Measurements from ENCODE around the gene CEP128.

CEP128 gene

GRCh38 chr14:80981673-80982072 lies 40.1 kb upstream of the CEP128 start:
- H3K27me3 ChIP-seq (ENCODE audit: insufficient read depth, low read depth, severe bottlenecking), result no peaks in the 10 kb centered on the region
- H3K36me3 ChIP-seq, result no peaks in the 10 kb centered on the region
- DNase-seq, result no peak
- TF ChIP-seq, protein P1, sequence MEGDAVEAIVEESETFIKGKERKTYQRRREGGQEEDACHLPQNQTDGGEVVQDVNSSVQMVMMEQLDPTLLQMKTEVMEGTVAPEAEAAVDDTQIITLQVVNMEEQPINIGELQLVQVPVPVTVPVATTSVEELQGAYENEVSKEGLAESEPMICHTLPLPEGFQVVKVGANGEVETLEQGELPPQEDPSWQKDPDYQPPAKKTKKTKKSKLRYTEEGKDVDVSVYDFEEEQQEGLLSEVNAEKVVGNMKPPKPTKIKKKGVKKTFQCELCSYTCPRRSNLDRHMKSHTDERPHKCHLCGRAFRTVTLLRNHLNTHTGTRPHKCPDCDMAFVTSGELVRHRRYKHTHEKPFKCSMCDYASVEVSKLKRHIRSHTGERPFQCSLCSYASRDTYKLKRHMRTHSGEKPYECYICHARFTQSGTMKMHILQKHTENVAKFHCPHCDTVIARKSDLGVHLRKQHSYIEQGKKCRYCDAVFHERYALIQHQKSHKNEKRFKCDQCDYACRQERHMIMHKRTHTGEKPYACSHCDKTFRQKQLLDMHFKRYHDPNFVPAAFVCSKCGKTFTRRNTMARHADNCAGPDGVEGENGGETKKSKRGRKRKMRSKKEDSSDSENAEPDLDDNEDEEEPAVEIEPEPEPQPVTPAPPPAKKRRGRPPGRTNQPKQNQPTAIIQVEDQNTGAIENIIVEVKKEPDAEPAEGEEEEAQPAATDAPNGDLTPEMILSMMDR (IDR thresholded peaks at IDR 0.05; ENCODE audit: low read depth, low read length), result no peak
- no peak overlapping the region for H3K27ac ChIP-seq
- no peaks in the 10 kb centered on the region for H3K9me3 ChIP-seq (ENCODE audit: severe bottlenecking)
- no peak overlapping the region for H3K4me3 ChIP-seq (ENCODE audit: low read depth, low read length)

DNA sequence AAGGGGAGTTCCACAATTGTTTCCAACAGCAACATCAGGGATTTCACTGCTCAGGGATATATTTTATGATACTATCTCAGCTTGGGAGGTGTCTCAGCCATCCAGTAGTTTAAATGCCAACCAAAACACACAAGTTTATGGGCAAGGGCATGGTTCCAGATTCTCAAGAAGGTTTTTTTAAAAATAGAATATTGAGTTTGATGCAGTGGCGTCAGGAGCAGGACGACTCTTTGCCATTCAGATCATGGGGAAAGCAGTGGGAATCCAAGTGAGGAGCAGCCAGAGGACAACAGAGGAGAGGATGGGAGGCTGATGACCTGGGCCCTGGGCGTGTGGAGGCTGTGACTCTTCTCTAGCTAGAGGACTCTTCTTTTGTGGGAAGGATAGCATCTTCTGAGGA lies 39.6 kb upstream of the CEP128 start:
- no peak for DNase-seq
- Histone ChIP-seq H3K36me3 (no peaks in the 10 kb centered on the region), H3K4me3 (ENCODE audit: low read depth, low read length) (no peak overlapping the region), H3K9me3 (ENCODE audit: severe bottlenecking) (no peaks in the 10 kb centered on the region), H3K27me3 (ENCODE audit: insufficient read depth, low read depth, severe bottlenecking) (no peaks in the 10 kb centered on the region), H3K27ac (no peak overlapping the region)
- TF ChIP-seq, protein P1 (IDR thresholded peaks at IDR 0.05; ENCODE audit: low read depth, low read length), result no peak

- DNase-seq, result no peak
- H3K36me3 ChIP-seq, result no peaks in the 10 kb centered on the region
- no peaks in the 10 kb centered on the region for H3K27me3 ChIP-seq (ENCODE audit: insufficient read depth, low read depth, severe bottlenecking)
- H3K9me3 ChIP-seq (ENCODE audit: severe bottlenecking), result no peaks in the 10 kb centered on the region
- H3K27ac ChIP-seq, result no peak overlapping the region
- TF ChIP-seq, protein P1 (IDR thresholded peaks at IDR 0.05; ENCODE audit: low read depth, low read length), result no peak
- no peak overlapping the region for H3K4me3 ChIP-seq (ENCODE audit: low read depth, low read length)
These were observed 38.4 kb upstream of the CEP128 start for GRCh38 chr14:80979951-80980350.

- H3K36me3 ChIP-seq, result no peaks in the 10 kb centered on the region
- no peak overlapping the region for H3K4me3 ChIP-seq (ENCODE audit: low read depth, low read length)
- H3K9me3 ChIP-seq (ENCODE audit: severe bottlenecking), result no peaks in the 10 kb centered on the region
- TF ChIP-seq, protein P1 (IDR thresholded peaks at IDR 0.05; ENCODE audit: low read depth, low read length), result no peak
- no peak for DNase-seq
- H3K27ac ChIP-seq, result no peak overlapping the region
- H3K27me3 ChIP-seq (ENCODE audit: insufficient read depth, low read depth, severe bottlenecking), result no peaks in the 10 kb centered on the region
These were observed 36.9 kb upstream of the CEP128 start for GRCh38 chr14:80978403-80978802.

DNA sequence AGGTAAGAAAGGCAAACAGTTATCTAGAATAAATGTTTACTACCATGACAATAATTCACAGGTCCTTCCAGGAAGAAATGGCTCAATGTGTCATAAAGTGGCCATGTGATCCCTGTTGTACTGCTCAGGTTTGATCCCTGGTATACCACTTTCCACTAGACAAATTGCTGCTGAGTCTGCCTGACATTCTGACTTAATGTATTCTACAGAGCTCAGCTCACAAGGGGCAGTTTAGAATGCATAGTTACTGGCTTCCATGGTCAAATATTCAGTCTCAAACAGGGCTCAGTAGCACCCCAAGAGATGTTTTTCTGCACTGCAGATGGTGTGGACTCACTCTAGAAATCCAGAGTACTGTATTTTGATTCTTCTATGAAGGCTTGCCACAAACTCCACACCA lies 35.7 kb upstream of the CEP128 start:
- TF ChIP-seq, protein P1 (IDR thresholded peaks at IDR 0.05; ENCODE audit: low read depth, low read length), result no peak
- Histone ChIP-seq H3K36me3 (no peaks in the 10 kb centered on the region), H3K27ac (no peak overlapping the region), H3K9me3 (ENCODE audit: severe bottlenecking) (no peaks in the 10 kb centered on the region), H3K4me3 (ENCODE audit: low read depth, low read length) (no peak overlapping the region), H3K27me3 (ENCODE audit: insufficient read depth, low read depth, severe bottlenecking) (no peaks in the 10 kb centered on the region)
- no peak for DNase-seq

DNA sequence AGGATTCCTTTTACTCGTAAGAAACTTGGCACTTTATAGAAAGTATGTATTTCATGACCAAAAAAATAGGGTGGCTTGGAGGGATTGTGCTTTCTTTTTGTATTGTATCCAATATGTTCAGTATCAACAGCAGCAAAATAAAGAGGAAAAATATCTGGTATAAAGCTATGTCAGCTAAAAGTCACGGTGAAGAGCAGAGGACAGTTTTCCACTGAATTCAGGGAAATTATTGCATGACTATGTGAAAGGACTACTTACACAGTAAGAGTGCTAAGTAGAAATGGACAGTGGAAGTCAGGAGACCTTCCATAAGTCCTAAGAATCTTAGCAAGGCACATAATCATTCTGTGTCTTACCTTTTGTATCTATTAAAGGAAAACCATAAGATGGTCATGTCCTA lies 33.1 kb upstream of the CEP128 start:
- H3K9me3 ChIP-seq (ENCODE audit: severe bottlenecking), result no peaks in the 10 kb centered on the region
- H3K4me3 ChIP-seq (ENCODE audit: low read depth, low read length), result no peak overlapping the region
- H3K27ac ChIP-seq, result no peak overlapping the region
- no peaks in the 10 kb centered on the region for H3K36me3 ChIP-seq
- H3K27me3 ChIP-seq (ENCODE audit: insufficient read depth, low read depth, severe bottlenecking), result no peaks in the 10 kb centered on the region
- no peak for DNase-seq
- TF ChIP-seq, protein P1 (IDR thresholded peaks at IDR 0.05; ENCODE audit: low read depth, low read length), result no peak

Measured in WERI-Rb-1 (cell line).